Measurements from ENCODE around the gene BICD2. TPM values are rescaled to one million over a fixed set of nuclear protein-coding genes. Genes with fewer than 3 reads are reported as not detected.

The BICD2 gene
- total RNA-seq, 1 donor from 2014 or later: 22.5 TPM

DNA sequence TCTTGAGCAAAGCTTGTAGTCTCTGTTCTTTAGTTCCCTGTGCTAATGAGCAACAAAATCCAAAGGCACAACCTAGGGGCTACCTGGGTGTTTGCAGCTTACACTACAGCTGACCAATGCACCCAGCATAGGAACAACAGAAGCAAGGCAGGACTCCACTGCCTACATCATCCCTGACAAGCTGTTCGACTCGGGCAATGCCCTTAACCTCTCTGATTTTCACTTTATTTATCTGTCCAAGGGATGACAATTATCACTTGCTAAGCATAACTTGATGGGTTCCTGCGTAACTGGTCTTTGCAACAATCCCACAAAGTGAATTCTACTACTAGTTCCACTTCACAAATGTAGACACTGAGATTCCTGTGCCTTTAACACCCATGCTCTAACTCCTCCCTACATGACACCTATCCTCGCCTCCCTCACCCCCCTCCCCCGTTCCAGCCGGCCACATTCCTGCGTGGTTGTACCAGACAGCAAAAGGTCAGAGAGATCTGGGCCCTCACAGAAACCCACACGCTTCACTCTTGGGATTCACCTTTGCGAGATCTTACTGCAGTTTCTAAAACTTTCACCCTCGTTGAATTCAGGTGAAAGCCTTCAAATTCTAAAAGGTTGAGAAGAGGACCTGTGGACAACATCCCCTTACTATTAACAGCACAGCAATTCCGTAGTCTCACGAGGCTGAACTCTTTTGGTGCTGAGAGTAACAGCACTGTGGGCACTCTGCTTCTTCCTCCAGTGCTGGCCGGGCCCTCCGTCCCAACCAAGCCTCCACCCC, 95.7 kb downstream of the BICD2 start:
- ChIA-PET CTCF (no interaction called here), POLR2A (no interaction called here)
- Mint-ChIP-seq H3K4me1 (peaks cover 30% of the 10 kb centered on the region), H3K27ac (peak overlapping the region; percentile 77), H3K27me3 (no peaks in the 10 kb centered on the region), H3K4me3 (peak overlapping the region; percentile 96), H3K9me3 (no peaks in the 10 kb centered on the region), H3K36me3 (ENCODE audit: low read depth) (peaks cover 11% of the 10 kb centered on the region)
- intact Hi-C loops (cut with micrococcal nuclease): loop anchor here (5.0 kb wide), 1 partner anchor 33 kb away; no protein-coding TSS in a partner anchor
- no peak for DNase-seq
- TF ChIP-seq, protein P1, sequence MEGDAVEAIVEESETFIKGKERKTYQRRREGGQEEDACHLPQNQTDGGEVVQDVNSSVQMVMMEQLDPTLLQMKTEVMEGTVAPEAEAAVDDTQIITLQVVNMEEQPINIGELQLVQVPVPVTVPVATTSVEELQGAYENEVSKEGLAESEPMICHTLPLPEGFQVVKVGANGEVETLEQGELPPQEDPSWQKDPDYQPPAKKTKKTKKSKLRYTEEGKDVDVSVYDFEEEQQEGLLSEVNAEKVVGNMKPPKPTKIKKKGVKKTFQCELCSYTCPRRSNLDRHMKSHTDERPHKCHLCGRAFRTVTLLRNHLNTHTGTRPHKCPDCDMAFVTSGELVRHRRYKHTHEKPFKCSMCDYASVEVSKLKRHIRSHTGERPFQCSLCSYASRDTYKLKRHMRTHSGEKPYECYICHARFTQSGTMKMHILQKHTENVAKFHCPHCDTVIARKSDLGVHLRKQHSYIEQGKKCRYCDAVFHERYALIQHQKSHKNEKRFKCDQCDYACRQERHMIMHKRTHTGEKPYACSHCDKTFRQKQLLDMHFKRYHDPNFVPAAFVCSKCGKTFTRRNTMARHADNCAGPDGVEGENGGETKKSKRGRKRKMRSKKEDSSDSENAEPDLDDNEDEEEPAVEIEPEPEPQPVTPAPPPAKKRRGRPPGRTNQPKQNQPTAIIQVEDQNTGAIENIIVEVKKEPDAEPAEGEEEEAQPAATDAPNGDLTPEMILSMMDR (IDR thresholded peaks at IDR 0.05): no peak
- no peak for ATAC-seq (ENCODE audit: low read depth)

DNA sequence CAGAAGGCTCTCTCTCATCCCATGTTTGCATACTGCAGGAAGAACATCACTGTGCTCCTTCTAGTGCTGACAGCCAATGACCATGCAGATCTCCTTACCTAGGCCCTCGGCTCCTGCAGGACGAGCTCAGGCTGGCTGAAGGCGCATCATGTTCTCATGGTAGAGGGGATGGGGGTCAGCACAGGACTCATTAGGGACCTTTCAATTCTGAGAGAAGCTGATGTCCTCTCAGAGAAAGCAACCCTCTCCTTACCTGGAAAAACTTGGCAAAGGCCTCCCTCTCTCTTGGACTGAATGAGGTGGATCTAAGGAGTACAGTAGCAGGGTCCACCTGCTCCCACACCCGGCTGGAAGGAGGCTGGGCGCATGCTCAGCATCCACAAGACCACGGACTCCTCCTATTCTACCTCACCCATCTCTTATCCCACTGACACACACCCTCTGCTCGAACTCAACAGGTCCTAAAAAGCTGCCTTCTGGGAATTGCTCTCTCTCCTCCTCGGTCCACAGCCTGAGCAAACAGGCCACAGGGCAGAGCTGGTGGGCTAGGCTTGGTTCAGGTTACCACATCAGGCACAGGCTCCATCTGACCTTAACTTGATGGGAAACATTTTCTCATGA, 97.6 kb downstream of the BICD2 start:
- ChIA-PET CTCF (interaction anchor here (0.8 kb wide), 1 partner anchor 14 kb away, joined by 3 read pairs; no protein-coding TSS in a partner anchor), POLR2A (no interaction called here)
- no peaks in the 10 kb centered on the region for H3K27me3 Mint-ChIP-seq
- H3K4me1 Mint-ChIP-seq: peaks cover 30% of the 10 kb centered on the region
- DNase-seq (no peak), ATAC-seq (ENCODE audit: low read depth) (no peak)
- H3K9me3 Mint-ChIP-seq: no peaks in the 10 kb centered on the region
- H3K36me3 Mint-ChIP-seq (ENCODE audit: low read depth): peaks cover 18% of the 10 kb centered on the region
- no peak overlapping the region for H3K27ac Mint-ChIP-seq
- no peak overlapping the region for H3K4me3 Mint-ChIP-seq
- intact Hi-C loops (cut with micrococcal nuclease): loop anchor here (5.0 kb wide), 1 partner anchor 35 kb away; no protein-coding TSS in a partner anchor
- TF ChIP-seq, protein P1 (IDR thresholded peaks at IDR 0.05): no peak

DNA sequence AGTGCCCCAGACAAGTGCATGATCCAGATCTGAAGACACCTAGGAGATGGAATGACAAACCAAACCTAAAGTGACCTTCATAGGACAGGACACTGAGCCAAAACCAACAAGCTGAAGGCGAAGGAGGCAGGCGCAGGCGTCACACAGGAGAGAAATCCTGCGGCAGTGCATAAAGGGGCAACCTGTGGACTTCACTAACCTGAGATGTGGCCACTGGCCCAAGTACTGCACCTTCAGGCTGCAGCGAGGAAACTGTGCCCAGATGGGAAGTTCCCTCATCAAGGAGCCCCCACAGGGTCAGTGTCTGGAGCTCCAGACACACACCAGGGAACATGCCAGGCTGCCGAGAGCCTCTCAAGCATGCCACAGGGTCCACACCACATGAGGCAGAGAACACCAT, 98.4 kb downstream of the BICD2 start:
- peaks cover 35% of the 10 kb centered on the region for H3K4me1 Mint-ChIP-seq
- no peak overlapping the region for H3K27ac Mint-ChIP-seq
- ChIA-PET POLR2A (no interaction called here), CTCF (no interaction called here)
- DNase-seq (no peak), ATAC-seq (ENCODE audit: low read depth) (no peak)
- intact Hi-C loops (cut with micrococcal nuclease): loop anchor here (5.0 kb wide), 1 partner anchor 36 kb away; no protein-coding TSS in a partner anchor
- H3K9me3 Mint-ChIP-seq: no peaks in the 10 kb centered on the region
- H3K36me3 Mint-ChIP-seq (ENCODE audit: low read depth): peaks cover 18% of the 10 kb centered on the region
- no peaks in the 10 kb centered on the region for H3K27me3 Mint-ChIP-seq
- H3K4me3 Mint-ChIP-seq: no peak overlapping the region
- TF ChIP-seq, protein P1 (IDR thresholded peaks at IDR 0.05): no peak

DNA sequence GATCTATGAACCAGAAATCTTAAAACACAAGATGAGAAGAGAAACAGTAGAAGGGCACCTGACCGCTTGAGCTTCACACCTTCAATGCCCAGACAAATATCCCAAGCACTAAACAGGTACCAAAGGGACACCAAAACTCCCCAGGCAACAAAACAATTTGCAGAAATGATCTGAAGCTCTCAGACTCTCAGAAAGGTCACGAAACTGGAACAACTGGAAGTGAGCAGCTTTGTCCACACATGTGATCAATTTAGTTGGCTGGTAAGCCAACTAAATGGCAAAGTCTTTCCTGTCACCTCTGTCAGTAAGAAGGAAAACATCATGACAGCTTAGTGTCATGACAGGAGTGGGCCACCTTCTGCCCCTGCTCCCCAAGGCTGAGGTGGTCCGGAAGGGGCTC, 98.8 kb downstream of the BICD2 start:
- intact Hi-C loops (cut with micrococcal nuclease): loop anchor here (5.0 kb wide), 1 partner anchor 36 kb away; no protein-coding TSS in a partner anchor
- H3K27me3 Mint-ChIP-seq: no peaks in the 10 kb centered on the region
- H3K4me3 Mint-ChIP-seq: no peak overlapping the region
- H3K4me1 Mint-ChIP-seq: peaks cover 37% of the 10 kb centered on the region
- ATAC-seq (ENCODE audit: low read depth) (no peak), DNase-seq (no peak)
- H3K36me3 Mint-ChIP-seq (ENCODE audit: low read depth): peaks cover 18% of the 10 kb centered on the region
- H3K9me3 Mint-ChIP-seq: no peaks in the 10 kb centered on the region
- H3K27ac Mint-ChIP-seq: no peak overlapping the region
- TF ChIP-seq, protein P1 (IDR thresholded peaks at IDR 0.05): no peak
- CTCF ChIA-PET: no interaction called here
- POLR2A ChIA-PET: no interaction called here
